ENCODE results near the gene OSER1. TPM values are rescaled to one million over a fixed set of nuclear protein-coding genes. Genes with fewer than 3 reads are reported as not detected.

Gene OSER1
- total RNA-seq, 1 experiment from 2014 or later: 24.3 TPM

DNA sequence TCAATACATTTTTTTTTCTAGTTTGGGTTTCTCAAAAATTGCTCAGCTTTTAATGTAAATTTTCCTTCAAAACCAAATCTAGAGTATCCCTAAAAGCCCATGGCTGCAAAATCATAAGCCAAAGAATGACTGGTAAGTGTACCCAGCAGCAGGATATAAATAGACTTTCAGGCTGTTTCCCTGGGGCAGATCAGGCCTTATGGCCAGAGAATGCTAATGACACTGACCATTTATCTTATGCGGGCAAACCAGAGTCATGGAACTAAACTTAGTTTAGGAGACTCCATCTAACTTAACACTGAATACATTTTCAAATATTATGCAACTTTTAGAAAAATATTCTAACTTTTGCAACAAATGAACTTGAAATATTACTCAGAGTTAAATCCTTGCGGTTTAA, 7.4 kb downstream of the OSER1 start:
- Mint-ChIP-seq H3K9me3 (no peaks in the 10 kb centered on the region), H3K27ac (no peak overlapping the region), H3K4me1 (peaks cover 7% of the 10 kb centered on the region; the same call in 1 of the 2 replicates), H3K27me3 (ENCODE audit: low read depth) (no peaks in the 10 kb centered on the region), H3K4me3 (no peak overlapping the region), H3K36me3 (peaks cover 51% of the 10 kb centered on the region)
- CTCF ChIA-PET: interaction anchor here (1.6 kb wide), 1 partner anchor 13 kb away, joined by 5 read pairs; no protein-coding TSS in a partner anchor
- TF ChIP-seq FOXJ3 (CRISPR knock-in tag; IDR thresholded peaks at IDR 0.05; ENCODE audit: borderline replicate concordance) (no peak), RORB (CRISPR knock-in tag; IDR thresholded peaks at IDR 0.05) (no peak)
- TF ChIP-seq, protein P1, sequence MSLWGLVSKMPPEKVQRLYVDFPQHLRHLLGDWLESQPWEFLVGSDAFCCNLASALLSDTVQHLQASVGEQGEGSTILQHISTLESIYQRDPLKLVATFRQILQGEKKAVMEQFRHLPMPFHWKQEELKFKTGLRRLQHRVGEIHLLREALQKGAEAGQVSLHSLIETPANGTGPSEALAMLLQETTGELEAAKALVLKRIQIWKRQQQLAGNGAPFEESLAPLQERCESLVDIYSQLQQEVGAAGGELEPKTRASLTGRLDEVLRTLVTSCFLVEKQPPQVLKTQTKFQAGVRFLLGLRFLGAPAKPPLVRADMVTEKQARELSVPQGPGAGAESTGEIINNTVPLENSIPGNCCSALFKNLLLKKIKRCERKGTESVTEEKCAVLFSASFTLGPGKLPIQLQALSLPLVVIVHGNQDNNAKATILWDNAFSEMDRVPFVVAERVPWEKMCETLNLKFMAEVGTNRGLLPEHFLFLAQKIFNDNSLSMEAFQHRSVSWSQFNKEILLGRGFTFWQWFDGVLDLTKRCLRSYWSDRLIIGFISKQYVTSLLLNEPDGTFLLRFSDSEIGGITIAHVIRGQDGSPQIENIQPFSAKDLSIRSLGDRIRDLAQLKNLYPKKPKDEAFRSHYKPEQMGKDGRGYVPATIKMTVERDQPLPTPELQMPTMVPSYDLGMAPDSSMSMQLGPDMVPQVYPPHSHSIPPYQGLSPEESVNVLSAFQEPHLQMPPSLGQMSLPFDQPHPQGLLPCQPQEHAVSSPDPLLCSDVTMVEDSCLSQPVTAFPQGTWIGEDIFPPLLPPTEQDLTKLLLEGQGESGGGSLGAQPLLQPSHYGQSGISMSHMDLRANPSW (CRISPR knock-in tag; conservative IDR thresholded peaks at IDR 0.05; ENCODE audit: low read depth): no peak
- POLR2A ChIA-PET: no interaction called here
- DNase-seq (ENCODE audit: low spot score) (no peak), ATAC-seq (no peak)

DNA sequence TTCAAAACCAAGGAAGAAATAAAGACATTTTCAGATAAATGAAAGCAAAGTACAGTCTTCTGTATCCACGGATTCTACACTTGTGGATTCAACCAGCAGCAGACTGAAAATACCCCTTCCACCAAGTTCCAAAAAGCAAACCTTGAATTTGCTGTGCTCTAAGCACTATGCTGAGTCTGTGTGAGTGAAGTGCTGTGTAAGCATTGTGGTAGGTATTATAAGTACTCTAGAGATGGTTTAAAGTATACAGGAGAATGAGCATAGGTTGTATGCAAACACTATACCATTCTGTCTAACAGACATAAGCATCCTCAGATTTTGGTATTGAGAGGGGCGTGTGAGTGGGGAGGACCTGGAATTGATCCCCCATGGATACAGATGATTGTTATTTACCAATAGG, 9.6 kb downstream of the OSER1 start:
- no peaks in the 10 kb centered on the region for H3K27me3 Mint-ChIP-seq (ENCODE audit: low read depth)
- no peaks in the 10 kb centered on the region for H3K4me1 Mint-ChIP-seq
- DNase-seq (ENCODE audit: low spot score) (no peak), ATAC-seq (no peak)
- POLR2A ChIA-PET: no interaction called here
- no peak overlapping the region for H3K4me3 Mint-ChIP-seq
- TF ChIP-seq, protein P2, sequence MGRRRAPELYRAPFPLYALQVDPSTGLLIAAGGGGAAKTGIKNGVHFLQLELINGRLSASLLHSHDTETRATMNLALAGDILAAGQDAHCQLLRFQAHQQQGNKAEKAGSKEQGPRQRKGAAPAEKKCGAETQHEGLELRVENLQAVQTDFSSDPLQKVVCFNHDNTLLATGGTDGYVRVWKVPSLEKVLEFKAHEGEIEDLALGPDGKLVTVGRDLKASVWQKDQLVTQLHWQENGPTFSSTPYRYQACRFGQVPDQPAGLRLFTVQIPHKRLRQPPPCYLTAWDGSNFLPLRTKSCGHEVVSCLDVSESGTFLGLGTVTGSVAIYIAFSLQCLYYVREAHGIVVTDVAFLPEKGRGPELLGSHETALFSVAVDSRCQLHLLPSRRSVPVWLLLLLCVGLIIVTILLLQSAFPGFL (CRISPR knock-in tag; IDR thresholded peaks at IDR 0.05; ENCODE audit: borderline replicate concordance): no peak
- TF ChIP-seq CREM (CRISPR knock-in tag; IDR thresholded peaks at IDR 0.05) (no peak), KAT7 (CRISPR knock-in tag; IDR thresholded peaks at IDR 0.05; ENCODE audit: borderline replicate concordance) (no peak), TEAD1 (CRISPR knock-in tag; IDR thresholded peaks at IDR 0.05) (no peak), ESRRA (CRISPR knock-in tag; IDR thresholded peaks at IDR 0.05; ENCODE audit: borderline replicate concordance) (no peak), GTF2I (CRISPR knock-in tag; conservative IDR thresholded peaks at IDR 0.05) (no peak), ZNF396 (CRISPR knock-in tag; IDR thresholded peaks at IDR 0.05; ENCODE audit: borderline replicate concordance) (no peak), ZNF263 (CRISPR knock-in tag; IDR thresholded peaks at IDR 0.05; ENCODE audit: low read depth) (no peak)
- TF ChIP-seq, protein P3, sequence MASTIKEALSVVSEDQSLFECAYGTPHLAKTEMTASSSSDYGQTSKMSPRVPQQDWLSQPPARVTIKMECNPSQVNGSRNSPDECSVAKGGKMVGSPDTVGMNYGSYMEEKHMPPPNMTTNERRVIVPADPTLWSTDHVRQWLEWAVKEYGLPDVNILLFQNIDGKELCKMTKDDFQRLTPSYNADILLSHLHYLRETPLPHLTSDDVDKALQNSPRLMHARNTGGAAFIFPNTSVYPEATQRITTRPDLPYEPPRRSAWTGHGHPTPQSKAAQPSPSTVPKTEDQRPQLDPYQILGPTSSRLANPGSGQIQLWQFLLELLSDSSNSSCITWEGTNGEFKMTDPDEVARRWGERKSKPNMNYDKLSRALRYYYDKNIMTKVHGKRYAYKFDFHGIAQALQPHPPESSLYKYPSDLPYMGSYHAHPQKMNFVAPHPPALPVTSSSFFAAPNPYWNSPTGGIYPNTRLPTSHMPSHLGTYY (CRISPR knock-in tag; IDR thresholded peaks at IDR 0.05): no peak
- TF ChIP-seq, protein P4, sequence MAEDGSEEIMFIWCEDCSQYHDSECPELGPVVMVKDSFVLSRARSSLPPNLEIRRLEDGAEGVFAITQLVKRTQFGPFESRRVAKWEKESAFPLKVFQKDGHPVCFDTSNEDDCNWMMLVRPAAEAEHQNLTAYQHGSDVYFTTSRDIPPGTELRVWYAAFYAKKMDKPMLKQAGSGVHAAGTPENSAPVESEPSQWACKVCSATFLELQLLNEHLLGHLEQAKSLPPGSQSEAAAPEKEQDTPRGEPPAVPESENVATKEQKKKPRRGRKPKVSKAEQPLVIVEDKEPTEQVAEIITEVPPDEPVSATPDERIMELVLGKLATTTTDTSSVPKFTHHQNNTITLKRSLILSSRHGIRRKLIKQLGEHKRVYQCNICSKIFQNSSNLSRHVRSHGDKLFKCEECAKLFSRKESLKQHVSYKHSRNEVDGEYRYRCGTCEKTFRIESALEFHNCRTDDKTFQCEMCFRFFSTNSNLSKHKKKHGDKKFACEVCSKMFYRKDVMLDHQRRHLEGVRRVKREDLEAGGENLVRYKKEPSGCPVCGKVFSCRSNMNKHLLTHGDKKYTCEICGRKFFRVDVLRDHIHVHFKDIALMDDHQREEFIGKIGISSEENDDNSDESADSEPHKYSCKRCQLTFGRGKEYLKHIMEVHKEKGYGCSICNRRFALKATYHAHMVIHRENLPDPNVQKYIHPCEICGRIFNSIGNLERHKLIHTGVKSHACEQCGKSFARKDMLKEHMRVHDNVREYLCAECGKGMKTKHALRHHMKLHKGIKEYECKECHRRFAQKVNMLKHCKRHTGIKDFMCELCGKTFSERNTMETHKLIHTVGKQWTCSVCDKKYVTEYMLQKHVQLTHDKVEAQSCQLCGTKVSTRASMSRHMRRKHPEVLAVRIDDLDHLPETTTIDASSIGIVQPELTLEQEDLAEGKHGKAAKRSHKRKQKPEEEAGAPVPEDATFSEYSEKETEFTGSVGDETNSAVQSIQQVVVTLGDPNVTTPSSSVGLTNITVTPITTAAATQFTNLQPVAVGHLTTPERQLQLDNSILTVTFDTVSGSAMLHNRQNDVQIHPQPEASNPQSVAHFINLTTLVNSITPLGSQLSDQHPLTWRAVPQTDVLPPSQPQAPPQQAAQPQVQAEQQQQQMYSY (CRISPR knock-in tag; IDR thresholded peaks at IDR 0.05): no peak
- TF ChIP-seq, protein P5, sequence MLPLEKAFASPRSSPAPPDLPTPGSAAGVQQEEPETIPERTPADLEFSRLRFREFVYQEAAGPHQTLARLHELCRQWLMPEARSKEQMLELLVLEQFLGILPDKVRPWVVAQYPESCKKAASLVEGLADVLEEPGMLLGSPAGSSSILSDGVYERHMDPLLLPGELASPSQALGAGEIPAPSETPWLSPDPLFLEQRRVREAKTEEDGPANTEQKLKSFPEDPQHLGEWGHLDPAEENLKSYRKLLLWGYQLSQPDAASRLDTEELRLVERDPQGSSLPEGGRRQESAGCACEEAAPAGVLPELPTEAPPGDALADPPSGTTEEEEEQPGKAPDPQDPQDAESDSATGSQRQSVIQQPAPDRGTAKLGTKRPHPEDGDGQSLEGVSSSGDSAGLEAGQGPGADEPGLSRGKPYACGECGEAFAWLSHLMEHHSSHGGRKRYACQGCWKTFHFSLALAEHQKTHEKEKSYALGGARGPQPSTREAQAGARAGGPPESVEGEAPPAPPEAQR (CRISPR knock-in tag; IDR thresholded peaks at IDR 0.05): no peak
- TF ChIP-seq, protein P6, sequence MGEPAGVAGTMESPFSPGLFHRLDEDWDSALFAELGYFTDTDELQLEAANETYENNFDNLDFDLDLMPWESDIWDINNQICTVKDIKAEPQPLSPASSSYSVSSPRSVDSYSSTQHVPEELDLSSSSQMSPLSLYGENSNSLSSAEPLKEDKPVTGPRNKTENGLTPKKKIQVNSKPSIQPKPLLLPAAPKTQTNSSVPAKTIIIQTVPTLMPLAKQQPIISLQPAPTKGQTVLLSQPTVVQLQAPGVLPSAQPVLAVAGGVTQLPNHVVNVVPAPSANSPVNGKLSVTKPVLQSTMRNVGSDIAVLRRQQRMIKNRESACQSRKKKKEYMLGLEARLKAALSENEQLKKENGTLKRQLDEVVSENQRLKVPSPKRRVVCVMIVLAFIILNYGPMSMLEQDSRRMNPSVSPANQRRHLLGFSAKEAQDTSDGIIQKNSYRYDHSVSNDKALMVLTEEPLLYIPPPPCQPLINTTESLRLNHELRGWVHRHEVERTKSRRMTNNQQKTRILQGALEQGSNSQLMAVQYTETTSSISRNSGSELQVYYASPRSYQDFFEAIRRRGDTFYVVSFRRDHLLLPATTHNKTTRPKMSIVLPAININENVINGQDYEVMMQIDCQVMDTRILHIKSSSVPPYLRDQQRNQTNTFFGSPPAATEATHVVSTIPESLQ (CRISPR knock-in tag; IDR thresholded peaks at IDR 0.05): no peak
- TF ChIP-seq, protein P7, sequence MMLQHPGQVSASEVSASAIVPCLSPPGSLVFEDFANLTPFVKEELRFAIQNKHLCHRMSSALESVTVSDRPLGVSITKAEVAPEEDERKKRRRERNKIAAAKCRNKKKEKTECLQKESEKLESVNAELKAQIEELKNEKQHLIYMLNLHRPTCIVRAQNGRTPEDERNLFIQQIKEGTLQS (CRISPR knock-in tag; conservative IDR thresholded peaks at IDR 0.05): no peak
- TF ChIP-seq, protein P8, sequence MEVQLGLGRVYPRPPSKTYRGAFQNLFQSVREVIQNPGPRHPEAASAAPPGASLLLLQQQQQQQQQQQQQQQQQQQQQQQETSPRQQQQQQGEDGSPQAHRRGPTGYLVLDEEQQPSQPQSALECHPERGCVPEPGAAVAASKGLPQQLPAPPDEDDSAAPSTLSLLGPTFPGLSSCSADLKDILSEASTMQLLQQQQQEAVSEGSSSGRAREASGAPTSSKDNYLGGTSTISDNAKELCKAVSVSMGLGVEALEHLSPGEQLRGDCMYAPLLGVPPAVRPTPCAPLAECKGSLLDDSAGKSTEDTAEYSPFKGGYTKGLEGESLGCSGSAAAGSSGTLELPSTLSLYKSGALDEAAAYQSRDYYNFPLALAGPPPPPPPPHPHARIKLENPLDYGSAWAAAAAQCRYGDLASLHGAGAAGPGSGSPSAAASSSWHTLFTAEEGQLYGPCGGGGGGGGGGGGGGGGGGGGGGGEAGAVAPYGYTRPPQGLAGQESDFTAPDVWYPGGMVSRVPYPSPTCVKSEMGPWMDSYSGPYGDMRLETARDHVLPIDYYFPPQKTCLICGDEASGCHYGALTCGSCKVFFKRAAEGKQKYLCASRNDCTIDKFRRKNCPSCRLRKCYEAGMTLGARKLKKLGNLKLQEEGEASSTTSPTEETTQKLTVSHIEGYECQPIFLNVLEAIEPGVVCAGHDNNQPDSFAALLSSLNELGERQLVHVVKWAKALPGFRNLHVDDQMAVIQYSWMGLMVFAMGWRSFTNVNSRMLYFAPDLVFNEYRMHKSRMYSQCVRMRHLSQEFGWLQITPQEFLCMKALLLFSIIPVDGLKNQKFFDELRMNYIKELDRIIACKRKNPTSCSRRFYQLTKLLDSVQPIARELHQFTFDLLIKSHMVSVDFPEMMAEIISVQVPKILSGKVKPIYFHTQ (CRISPR knock-in tag; IDR thresholded peaks at IDR 0.05): no peak
- TF ChIP-seq, protein P9, sequence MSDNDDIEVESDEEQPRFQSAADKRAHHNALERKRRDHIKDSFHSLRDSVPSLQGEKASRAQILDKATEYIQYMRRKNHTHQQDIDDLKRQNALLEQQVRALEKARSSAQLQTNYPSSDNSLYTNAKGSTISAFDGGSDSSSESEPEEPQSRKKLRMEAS (CRISPR knock-in tag; IDR thresholded peaks at IDR 0.05): no peak
- H3K36me3 Mint-ChIP-seq: peaks cover 59% of the 10 kb centered on the region
- H3K27ac Mint-ChIP-seq: no peak overlapping the region
- H3K9me3 Mint-ChIP-seq: no peaks in the 10 kb centered on the region
- CTCF ChIA-PET: no interaction called here
